GM12873 (cell line): ENCODE measurements around the gene NUTM1.

Experiments
- TF ChIP-seq, protein P1 (sequence below): IDR thresholded peaks from 2 replicates; pipeline ENCODE4 v1.5.1; 2012; ENCODE audit warnings: low read depth, mild to moderate bottlenecking, moderate library complexity, low read length, control low read depth; ENCODE audit not compliant: insufficient read depth; ENCODE audit errors: missing control alignments

NUTM1 gene

DNA sequence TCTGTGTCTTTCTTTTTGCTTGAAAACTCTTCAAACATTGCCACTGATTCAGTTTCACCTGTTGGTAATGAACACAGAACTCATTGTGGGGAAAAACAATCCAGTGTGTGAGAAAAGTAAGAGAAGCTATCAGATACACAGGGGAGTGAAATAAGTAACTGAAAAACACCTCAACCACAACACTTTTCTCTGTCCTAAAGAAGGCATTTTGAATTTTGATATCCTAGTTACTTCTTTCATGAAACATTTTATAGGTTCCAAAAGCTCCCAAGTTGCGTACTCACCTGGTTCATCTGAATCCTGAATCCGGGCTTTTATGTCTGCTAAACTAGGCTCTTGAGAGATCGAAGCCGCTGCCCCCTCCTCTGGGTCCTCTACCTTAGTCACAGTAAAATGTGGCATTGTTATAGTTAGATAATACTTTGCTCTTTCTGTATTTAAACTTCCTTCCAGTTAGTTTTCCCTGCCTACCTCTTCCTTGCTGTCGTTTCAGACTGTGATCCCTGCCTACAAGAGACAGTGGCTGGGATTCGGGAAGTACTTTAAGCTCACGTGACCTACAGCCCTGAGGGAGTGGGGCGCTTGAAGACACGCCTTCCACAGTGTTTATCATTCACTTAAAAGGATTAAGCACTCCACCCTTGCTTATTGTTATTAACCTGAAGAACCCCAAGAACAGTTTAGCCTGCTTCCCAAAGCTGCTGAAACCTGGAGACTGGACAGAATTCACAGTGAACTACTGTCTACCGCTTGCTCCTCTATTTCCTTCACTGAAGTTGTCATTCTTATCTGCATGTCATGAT lies 24.6 kb upstream of the NUTM1 start:
- TF ChIP-seq, protein P1, sequence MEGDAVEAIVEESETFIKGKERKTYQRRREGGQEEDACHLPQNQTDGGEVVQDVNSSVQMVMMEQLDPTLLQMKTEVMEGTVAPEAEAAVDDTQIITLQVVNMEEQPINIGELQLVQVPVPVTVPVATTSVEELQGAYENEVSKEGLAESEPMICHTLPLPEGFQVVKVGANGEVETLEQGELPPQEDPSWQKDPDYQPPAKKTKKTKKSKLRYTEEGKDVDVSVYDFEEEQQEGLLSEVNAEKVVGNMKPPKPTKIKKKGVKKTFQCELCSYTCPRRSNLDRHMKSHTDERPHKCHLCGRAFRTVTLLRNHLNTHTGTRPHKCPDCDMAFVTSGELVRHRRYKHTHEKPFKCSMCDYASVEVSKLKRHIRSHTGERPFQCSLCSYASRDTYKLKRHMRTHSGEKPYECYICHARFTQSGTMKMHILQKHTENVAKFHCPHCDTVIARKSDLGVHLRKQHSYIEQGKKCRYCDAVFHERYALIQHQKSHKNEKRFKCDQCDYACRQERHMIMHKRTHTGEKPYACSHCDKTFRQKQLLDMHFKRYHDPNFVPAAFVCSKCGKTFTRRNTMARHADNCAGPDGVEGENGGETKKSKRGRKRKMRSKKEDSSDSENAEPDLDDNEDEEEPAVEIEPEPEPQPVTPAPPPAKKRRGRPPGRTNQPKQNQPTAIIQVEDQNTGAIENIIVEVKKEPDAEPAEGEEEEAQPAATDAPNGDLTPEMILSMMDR = no peak

DNA sequence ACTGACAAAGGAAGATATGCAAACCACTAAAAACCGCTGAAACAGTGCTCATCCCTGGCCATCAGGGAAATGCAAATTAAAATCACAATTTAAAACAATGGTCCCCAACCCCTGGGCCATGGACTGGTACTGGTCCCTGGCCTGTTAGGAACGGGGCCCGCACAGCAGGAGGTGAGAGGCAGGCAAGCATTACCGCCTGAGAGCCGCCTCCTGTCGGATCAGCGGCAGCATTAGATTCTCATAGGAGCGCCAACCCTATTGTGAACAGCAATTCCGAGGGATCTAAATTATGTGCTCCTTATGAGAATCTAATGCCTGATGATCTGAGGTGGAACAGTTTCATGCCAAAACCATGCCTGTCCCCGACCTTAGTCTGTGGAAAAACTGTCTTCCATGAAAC lies 19.9 kb upstream of the NUTM1 start:
- TF ChIP-seq, protein P1 = no peak

DNA sequence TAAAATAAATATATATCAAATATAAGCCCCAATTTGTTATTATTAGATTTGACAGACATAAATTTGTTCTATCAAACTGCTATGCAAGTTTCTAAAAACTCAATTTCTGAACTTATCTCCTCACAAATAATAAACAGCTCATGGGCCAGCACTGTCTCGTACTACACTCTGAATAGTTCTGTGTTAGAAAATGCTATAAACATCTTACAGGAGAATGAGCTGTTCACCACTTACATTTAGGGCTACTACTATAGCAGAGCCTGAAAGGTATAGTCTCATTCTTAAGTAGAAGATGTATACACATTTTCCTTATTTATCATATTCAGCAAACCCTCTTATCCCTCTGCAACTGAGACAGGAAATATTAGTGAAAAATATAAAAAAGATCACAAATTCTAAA lies 18.2 kb upstream of the NUTM1 start:
- TF ChIP-seq, protein P1 = no peak

DNA sequence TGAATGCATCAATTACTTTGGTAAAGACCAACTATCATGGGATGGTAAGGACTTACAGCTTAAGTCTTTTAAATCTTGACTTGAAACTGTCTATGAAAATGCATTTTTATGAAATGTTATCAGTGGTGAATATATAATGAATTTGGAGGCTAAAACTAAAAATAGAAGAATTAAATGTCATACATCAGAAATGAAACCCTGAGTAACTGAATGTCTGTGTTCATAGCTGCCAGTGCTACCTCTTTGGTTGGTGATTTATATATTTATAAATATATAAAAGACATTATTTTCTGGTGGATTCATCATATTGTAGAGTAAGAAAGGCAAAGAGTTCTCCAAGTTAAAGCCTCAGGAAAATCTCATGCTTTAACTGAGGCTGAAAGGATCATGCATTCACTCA lies 17.7 kb upstream of the NUTM1 start:
- TF ChIP-seq, protein P1 = no peak

DNA sequence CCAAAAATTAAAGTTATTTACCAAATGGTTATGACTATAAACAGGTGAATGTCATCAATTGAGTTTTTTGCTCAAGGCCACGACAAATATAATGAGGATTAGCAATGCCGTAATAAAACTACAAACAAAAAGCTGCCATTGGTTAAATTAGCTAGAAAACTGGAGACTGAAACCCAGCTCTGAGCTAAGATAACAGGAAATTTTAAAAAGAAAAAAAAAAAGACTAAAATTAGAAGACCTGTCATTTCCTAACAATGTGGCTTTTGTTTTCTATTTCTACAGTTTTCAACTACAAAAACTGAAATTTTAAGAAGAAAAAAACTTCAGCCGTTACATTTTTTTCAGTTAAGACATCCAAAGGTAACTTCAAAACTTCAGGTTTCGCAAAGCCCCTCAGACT lies 15.2 kb upstream of the NUTM1 start:
- TF ChIP-seq, protein P1 = no peak

DNA sequence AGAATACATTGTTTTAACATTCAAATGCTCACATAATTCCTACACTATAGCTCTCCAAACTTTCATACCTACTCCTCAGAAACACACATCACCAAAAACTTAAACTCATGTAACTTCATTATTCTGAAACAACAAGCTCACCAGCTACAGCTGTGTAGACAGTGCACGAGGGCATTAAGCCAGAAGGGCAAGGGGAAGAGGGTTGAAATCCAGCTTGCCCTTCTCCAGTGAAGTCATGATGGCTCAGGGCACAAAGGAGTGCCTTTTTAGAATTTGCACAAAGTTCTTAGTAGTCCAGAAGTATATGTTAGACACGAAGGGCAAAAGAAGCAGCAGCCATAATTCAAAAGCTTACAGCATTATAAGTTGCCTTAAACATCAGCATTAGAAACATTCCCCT lies 14.1 kb upstream of the NUTM1 start:
- TF ChIP-seq, protein P1 = no peak

DNA sequence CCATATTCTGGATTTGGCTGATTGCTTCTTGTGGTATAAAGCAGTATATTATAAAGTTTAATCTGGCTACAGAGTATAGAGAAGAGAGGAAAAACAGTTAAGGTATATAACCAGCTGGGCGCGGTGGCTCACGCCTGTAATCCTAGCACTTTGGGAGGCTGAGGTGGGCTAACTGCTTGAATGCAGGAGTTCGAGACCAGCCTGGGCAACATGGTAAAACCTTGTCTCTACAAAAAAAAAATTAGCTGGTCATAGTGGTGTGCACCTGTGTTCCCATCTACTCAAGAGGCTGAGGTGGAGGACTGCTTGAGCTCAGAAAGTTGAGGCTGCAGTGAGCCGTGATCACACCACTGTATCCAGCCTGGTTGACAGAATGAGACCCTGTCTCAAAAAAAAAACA lies 12.8 kb upstream of the NUTM1 start:
- TF ChIP-seq, protein P1 = no peak
